ENCODE measurements around the gene ACTN3.
"Not testable (repeated sequence)": the region's sequence is repeated elsewhere in the genome, so short reads cannot be mapped to it uniquely, and the experiment has no call there.

The ACTN3 gene

GRCh38 chr11:66531841-66532240 is 14.9 kb upstream of the ACTN3 start:
- no peak for TF ChIP-seq CTCF (IDR thresholded peaks at IDR 0.05; ENCODE audit: extremely low read depth, insufficient read depth, missing control alignments)
- no peak for DNase-seq (ENCODE audit: low spot score)
- in situ Hi-C loops (cut with MboI; ENCODE audit: low pct_unique_long_range_greater_than_20kb, low sequenced_read_pairs, unreplicated experiment) = no loop called here

GRCh38 chr11:66532784-66533183 is 13.9 kb upstream of the ACTN3 start:
- no peak for DNase-seq (ENCODE audit: low spot score)
- in situ Hi-C loops (cut with MboI; ENCODE audit: low pct_unique_long_range_greater_than_20kb, low sequenced_read_pairs, unreplicated experiment) = no loop called here
- no peak for TF ChIP-seq CTCF (IDR thresholded peaks at IDR 0.05; ENCODE audit: extremely low read depth, insufficient read depth, missing control alignments)

- DNase-seq (ENCODE audit: low spot score) = no peak
- in situ Hi-C loops (cut with MboI; ENCODE audit: low pct_unique_long_range_greater_than_20kb, low sequenced_read_pairs, unreplicated experiment) = no loop called here
- TF ChIP-seq CTCF (IDR thresholded peaks at IDR 0.05; ENCODE audit: extremely low read depth, insufficient read depth, missing control alignments) = no peak
These were observed 7.4 kb upstream of the ACTN3 start for GRCh38 chr11:66539170-66539869.

DNA sequence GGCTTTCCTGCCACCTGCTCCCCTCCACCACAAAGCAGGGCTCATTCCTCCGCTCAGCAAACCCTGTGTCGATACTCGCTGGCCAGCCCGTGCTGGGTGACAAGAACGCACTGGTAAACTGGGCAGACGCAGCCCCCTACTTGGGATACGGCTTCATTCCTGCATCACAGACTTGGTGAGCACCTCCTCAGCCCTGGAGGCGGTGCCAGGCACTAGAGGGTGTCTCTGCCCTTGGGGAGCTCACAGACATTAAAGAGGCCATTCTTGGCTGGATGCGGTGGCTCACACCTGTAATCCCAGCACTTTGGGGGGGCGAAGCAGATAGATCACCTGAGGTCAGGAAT is 6.9 kb upstream of the ACTN3 start:
- no peak for TF ChIP-seq CTCF (IDR thresholded peaks at IDR 0.05; ENCODE audit: extremely low read depth, insufficient read depth, missing control alignments)
- no peak for DNase-seq (ENCODE audit: low spot score)
- in situ Hi-C loops (cut with MboI; ENCODE audit: low pct_unique_long_range_greater_than_20kb, low sequenced_read_pairs, unreplicated experiment) = no loop called here

GRCh38 chr11:66540598-66540997 is 6.1 kb upstream of the ACTN3 start:
- DNase-seq (ENCODE audit: low spot score); in situ Hi-C loops (cut with MboI; ENCODE audit: low pct_unique_long_range_greater_than_20kb, low sequenced_read_pairs, unreplicated experiment): not testable (repeated sequence)

GRCh38 chr11:66541892-66542291 is 4.8 kb upstream of the ACTN3 start:
- in situ Hi-C loops (cut with MboI; ENCODE audit: low pct_unique_long_range_greater_than_20kb, low sequenced_read_pairs, unreplicated experiment) = no loop called here
- no peak for TF ChIP-seq CTCF (IDR thresholded peaks at IDR 0.05; ENCODE audit: extremely low read depth, insufficient read depth, missing control alignments)

GRCh38 chr11:66542362-66542761 is 4.3 kb upstream of the ACTN3 start:
- TF ChIP-seq CTCF (IDR thresholded peaks at IDR 0.05; ENCODE audit: extremely low read depth, insufficient read depth, missing control alignments) = no peak
- in situ Hi-C loops (cut with MboI; ENCODE audit: low pct_unique_long_range_greater_than_20kb, low sequenced_read_pairs, unreplicated experiment) = no loop called here
- no peak for DNase-seq (ENCODE audit: low spot score)

More at GRCh38 chr11:66541892-66542291, 4.8 kb upstream of the ACTN3 start:
- no peak for DNase-seq (ENCODE audit: low spot score)

Measured in GM13977 (cell line).